ENCODE results near the gene CMTM6. TPM values are rescaled to one million over a fixed set of nuclear protein-coding genes. Genes with fewer than 3 reads are reported as not detected.
A peak's percentile ranks its signal among the peaks of the same experiment; 100 is the strongest.

Gene CMTM6
- total and polyA plus RNA-seq, 11 donors = 5.2 to 34.8 (median 11.6) TPM

DNA sequence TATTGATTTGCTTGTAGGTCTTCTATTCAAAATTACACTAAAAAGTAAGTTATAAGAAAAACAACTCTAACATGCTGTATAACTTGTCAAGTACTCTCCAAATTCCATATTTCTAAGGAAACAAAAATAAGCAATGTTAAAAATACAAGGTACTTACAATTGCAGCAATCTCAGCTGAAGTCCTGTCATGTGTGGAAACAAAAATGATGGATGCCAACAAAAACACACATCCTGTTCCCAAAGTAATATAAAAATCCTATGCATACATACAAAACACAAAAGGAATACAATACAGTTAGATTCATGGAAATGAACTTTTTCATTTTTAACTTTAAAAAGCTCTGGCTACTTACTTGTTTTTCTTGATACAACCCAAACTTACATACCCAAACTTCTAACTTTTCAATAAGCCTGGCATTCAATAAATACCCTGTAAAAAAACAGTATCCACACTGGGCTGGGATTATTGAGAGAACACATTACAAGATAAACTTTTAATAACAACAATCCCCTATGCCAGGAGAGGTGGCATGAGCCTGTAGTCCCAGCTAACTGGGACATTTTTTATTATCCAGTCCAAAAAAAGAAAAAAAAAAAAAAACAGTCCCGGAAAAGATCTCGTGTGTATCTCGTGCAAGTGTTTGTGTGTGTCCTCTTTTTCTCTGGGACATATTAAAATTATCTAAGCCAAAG, 14.7 kb downstream of the CMTM6 start:
- no peak overlapping the region for H3K4me3 ChIP-seq
- intact Hi-C loops (cut with DNase I) = no loop called here
- H3K27ac ChIP-seq = no peak overlapping the region
- no peak for ATAC-seq
- H3K36me3 ChIP-seq = peaks cover 0 to 68% (median 26%) of the 10 kb centered on the region in 9 donors
- 33 to 41% (median 38%) methylated on average over 3 of the region's 3 CpGs for WGBS, 4 donors
- DNase-seq = no peak
- H3K4me1 ChIP-seq = peaks cover 0 to 30% (median 6%) of the 10 kb centered on the region in 12 donors
- no peak for TF ChIP-seq CTCF (IDR thresholded peaks at IDR 0.05)
- TF ChIP-seq POLR2A (IDR thresholded peaks at IDR 0.05) = no peak
- H3K9me3 ChIP-seq = no peaks in the 10 kb centered on the region
- no peaks in the 10 kb centered on the region for H3K27me3 ChIP-seq

- WGBS, 4 donors = 81 to 83% (median 82%) methylated on average over 6 of the region's 6 CpGs
- Histone ChIP-seq H3K4me1 (peaks cover 0 to 25% (median 6%) of the 10 kb centered on the region in 12 donors), H3K27ac (peak overlapping the region in 2 of 12 donors; percentile 31 to 87), H3K4me3 (no peak overlapping the region), H3K36me3 (peaks cover 0 to 77% (median 40%) of the 10 kb centered on the region in 9 donors), H3K9me3 (no peaks in the 10 kb centered on the region), H3K27me3 (no peaks in the 10 kb centered on the region)
- peak in 1 of 4 donors; percentile 60 for ATAC-seq
- intact Hi-C loops (cut with DNase I) = no loop called here
- no peak for DNase-seq
- TF ChIP-seq POLR2A (IDR thresholded peaks at IDR 0.05) = no peak
- no peak for TF ChIP-seq CTCF (IDR thresholded peaks at IDR 0.05)
Observed at GRCh38 chr3:32484436-32484835, 18.2 kb downstream of the CMTM6 start.

DNA sequence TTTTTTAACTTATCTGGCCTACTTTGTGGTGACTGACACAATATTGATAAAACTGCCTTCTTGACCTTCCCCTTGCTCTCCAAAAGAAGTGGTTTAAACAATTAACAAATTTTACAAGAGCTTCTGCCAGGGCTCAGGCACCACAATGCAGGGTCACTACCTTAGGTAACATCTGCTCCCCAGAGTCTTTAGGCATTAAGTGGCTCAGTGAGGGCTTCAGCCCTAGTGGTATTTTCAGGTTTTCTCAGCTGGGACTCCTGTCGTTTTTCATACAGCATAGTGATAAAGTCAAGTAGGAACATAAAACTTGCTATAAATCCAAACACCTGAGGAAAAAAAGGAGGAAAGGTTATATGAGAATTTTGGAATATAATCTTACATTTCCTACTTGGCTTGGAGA, 18.9 kb downstream of the CMTM6 start:
- WGBS, 4 donors = 59 to 64% (median 61%) methylated on average over 1 of the region's 1 CpG
- H3K36me3 ChIP-seq = peaks cover 0 to 84% (median 47%) of the 10 kb centered on the region in 9 donors
- H3K27ac ChIP-seq = peak overlapping the region in 1 of 12 donors; percentile 87

More for the DNA sequence above, 18.9 kb downstream of the CMTM6 start:
- ATAC-seq = no peak
- H3K4me3 ChIP-seq = no peak overlapping the region
- DNase-seq = no peak
- H3K9me3 ChIP-seq = no peaks in the 10 kb centered on the region
- H3K27me3 ChIP-seq = no peaks in the 10 kb centered on the region
- TF ChIP-seq CTCF (IDR thresholded peaks at IDR 0.05) (no peak), POLR2A (IDR thresholded peaks at IDR 0.05) (no peak)
- H3K4me1 ChIP-seq = peaks cover 0 to 25% (median 6%) of the 10 kb centered on the region in 12 donors
- intact Hi-C loops (cut with DNase I) = no loop called here

Measured in heart left ventricle (tissue), 16 donors.